A172 (cell line): Measurements from ENCODE around the gene OBSCN. TPM values are rescaled to one million over a fixed set of nuclear protein-coding genes. Genes with fewer than 3 reads are reported as not detected.

Source experiments
- DNase-seq: peaks from one replicate; pipeline ENCODE4 v3.0.0-alpha.2; 2015; ENCODE audit warnings: low spot score
- total RNA-seq: library from RNA; depleted of rRNA; stranded (reverse); fragments of >200 nt; shearing (Covaris generic); gene quantifications from 2 replicates; pipeline ENCODE4 v1.2.3, GENCODE V29; 2014

The OBSCN gene
- total RNA-seq, 1 experiment from 2014 or later, result 9.9 TPM

DNA sequence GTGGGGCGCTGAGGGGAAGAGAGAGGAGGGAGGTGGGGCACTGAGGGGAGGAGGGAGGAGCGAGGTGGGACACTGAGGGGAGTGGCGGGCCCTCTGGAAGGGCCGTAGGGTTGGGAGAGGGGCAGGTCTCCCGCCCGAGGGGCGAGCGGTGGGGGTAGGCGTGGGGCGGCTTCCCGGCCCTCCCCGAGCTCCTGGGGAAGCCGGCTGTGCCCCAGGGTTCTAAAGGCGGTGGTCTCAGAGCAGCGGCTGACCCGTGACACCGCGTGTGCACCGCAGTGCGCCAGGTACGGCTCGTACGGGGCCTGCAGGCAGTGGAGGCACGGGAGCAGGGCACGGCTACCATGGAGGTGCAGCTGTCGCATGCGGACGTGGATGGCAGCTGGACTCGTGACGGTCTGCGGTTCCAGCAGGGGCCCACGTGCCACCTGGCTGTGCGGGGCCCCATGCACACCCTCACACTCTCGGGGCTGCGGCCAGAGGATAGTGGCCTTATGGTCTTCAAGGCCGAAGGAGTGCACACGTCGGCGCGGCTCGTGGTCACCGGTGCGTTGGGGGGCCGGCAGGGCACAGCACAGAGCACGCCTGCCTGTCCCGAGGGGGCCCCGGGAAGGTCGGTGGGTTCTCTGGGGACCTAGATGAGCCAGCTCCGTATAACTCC, 68.5 kb downstream of the OBSCN start:
- DNase-seq, result no peak

DNA sequence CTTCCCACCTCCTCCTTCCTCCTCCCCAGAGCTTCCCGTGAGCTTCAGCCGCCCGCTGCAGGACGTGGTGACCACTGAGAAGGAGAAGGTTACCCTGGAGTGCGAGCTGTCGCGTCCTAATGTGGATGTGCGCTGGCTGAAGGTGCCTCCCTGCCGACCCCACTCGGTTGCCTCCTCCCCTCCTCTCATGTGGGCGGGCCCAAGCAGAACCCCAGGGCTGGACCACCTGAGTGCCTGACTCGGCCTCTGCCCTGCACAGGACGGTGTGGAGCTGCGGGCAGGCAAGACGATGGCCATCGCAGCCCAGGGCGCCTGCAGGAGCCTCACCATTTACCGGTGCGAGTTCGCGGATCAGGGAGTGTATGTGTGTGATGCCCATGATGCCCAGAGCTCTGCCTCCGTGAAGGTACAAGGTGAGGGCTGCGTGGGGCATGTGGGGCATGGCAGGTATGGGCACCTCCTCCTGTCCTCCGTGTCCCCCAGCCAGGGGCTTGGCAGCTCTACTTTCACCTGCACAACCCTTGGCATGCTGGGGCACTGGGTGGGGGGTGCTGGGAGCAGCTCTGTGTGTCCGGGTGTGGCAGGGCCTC, 69.2 kb downstream of the OBSCN start:
- no peak for DNase-seq

DNA sequence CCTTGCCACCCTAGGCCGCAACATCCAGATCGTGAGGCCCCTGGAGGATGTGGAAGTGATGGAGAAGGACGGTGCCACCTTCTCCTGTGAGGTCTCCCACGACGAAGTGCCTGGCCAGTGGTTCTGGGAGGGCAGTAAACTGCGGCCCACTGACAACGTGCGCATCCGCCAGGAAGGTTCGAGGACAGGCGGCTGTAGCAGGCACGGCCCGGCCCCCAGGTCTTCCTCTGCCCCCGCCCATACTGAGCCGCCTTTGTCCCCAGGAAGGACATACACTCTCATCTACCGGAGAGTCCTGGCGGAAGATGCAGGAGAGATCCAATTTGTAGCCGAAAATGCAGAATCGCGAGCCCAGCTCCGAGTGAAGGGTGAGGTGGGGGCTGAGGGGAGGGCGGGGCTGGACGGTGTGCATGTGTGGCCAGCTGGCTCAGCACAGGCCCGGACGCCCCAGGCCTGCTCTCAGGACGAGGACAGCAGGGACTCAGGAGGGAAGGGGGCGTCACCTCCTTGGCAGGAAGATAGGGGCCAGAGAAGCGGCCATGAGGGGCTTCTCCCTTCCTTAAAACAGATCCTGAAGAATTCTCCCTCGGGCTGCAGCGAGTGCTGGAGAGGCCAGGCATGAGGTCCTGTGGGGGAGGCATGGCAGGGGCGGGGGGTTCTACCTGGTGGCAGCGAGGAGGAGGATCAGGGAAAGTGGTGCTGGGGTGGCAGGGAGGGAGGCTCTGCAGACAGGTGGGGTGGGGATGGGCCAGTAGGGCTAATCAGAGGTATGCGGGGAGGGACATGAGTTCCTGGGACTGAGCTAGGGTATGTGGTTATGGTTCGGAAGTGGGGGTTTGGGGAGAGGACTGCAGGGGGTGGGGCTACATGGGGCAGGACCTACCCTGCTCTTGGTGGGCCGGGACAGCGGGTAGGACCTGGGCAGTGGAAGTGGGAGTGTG, 69.9 kb downstream of the OBSCN start:
- no peak for DNase-seq

DNA sequence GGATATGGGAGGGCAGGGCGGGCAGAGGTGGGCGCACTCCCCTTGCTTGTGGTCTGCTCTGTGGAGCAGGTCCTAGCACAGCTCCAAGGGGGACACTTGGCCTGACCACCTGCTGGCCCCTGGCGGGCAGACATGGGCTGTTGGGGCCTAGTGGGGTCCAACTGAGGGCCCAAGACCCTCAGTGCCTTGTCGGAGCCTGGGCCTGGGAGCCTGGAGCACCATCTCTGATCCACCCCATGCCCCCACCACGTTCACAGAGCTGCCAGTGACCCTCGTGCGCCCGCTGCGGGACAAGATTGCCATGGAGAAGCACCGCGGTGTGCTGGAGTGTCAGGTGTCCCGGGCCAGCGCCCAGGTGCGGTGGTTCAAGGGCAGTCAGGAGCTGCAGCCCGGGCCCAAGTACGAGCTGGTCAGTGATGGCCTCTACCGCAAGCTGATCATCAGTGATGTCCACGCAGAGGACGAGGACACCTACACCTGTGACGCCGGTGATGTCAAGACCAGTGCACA, 70.6 kb downstream of the OBSCN start:
- no peak for DNase-seq

DNA sequence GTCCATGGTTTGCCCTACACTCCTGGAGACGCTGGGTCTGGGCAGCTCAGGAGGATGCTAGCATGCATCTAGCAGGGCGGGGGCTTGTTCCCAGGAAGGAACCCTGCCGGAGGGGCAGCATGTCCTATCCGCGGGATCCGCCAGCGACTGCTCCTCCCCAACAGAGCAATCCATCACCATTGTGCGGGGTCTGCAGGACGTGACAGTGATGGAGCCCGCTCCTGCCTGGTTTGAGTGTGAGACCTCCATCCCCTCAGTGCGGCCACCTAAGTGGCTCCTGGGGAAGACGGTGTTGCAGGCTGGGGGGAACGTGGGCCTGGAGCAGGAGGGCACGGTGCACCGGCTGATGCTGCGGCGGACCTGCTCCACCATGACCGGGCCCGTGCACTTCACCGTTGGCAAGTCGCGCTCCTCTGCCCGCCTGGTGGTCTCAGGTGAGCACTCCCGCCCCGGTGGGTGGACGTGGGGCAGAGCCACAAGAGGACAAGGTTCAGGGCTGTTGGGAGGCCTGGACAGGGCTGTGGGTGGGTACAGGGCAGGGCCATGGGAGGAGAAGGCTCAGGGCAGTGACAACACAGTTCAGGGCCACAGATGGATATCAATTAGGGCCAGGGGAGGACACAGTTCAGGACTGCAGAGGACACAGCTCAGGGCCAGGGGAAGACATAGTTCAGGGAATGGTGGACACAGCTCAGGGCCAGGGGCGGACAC, 71.3 kb downstream of the OBSCN start:
- DNase-seq, result no peak

DNA sequence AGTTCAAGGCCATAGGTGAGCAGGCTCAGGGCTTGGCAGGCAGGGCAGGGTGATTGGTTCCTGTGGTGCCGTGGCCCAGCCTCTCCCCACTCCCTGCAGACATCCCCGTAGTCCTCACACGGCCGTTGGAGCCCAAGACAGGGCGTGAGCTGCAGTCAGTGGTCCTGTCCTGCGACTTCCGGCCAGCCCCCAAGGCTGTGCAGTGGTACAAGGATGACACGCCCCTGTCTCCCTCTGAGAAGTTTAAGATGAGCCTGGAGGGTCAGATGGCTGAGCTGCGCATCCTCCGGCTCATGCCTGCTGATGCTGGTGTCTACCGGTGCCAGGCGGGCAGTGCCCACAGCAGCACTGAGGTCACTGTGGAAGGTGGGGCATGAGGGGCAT, 71.9 kb downstream of the OBSCN start:
- DNase-seq, result no peak

DNA sequence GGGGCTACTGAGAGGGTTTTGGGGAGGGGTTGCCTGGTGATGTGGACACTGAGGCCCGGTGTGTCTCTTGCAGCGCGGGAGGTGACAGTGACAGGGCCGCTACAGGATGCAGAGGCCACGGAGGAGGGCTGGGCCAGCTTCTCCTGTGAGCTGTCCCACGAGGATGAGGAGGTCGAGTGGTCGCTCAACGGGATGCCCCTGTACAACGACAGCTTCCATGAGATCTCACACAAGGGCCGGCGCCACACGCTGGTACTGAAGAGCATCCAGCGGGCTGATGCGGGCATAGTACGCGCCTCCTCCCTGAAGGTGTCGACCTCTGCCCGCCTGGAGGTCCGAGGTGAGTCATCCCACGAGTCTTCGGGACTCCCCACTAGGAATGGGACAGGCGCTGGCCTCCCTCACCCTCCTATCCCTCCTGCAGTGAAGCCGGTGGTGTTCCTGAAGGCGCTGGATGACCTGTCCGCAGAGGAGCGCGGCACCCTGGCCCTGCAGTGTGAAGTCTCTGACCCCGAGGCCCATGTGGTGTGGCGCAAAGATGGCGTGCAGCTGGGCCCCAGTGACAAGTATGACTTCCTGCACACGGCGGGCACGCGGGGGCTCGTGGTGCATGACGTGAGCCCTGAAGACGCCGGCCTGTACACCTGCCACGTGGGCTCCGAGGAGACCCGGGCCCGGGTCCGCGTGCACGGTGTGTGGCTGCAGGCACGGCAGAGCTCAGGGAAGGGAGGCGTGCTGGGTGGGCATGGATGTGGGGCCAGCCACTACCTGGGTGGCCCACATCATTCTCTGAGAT, 72.5 kb downstream of the OBSCN start:
- no peak for DNase-seq

DNA sequence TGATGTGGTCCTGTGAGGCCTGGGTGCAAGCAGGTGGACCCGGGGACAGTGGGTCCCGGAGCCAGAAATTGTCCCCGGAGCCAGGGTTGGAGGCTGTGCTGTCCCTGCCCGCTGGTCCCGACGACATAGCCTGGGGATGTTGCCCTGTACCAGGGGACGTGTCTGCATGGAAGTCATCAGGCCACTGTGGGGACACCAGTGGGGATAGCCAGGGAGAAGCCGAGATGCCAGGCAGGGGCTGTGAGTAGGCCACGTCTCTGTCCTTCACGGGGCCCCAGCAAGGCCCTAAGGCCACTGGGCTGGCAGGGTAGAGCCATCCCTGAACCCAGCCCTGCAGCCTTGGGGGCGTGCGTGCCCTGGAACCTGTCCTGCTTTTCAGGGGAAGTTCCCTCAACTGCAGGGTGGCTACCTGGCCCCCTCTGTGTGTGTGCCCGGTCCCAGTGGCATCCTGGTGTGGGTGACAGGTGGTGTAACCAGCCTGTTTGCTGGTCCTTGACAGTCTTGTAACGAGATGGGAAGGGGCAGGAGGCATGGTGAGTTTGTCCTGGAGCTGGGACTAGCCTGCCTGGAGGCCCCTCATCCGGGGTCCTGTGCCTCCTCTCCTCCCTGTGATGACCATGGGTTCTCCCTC, 73.2 kb downstream of the OBSCN start:
- no peak for DNase-seq

DNA sequence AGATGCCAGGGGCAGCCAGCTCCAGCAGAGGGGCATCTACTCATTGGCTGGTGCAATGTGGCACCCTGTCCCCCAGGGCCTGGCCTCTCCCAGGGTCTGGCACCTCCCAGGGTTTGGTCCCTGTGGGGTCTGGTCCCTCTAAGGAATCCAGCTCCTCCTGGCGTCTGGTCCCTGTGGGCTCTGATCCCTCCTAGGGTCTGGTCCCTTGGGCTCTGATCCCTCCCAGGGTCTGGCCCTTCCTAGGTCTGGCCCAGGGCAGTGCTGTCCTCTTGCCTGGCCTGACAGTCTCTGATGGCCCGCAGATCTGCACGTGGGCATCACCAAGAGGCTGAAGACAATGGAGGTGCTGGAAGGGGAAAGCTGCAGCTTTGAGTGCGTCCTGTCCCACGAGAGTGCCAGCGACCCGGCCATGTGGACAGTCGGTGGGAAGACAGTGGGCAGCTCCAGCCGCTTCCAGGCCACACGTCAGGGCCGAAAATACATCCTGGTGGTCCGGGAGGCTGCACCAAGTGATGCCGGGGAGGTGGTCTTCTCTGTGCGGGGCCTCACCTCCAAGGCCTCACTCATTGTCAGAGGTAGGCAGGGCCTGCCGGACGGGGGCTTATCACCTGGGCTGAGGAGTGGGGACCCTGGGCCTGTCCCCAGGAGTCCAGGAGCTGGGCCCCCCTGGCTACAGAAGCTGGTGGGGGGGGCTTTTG, 73.9 kb downstream of the OBSCN start:
- no peak for DNase-seq

DNA sequence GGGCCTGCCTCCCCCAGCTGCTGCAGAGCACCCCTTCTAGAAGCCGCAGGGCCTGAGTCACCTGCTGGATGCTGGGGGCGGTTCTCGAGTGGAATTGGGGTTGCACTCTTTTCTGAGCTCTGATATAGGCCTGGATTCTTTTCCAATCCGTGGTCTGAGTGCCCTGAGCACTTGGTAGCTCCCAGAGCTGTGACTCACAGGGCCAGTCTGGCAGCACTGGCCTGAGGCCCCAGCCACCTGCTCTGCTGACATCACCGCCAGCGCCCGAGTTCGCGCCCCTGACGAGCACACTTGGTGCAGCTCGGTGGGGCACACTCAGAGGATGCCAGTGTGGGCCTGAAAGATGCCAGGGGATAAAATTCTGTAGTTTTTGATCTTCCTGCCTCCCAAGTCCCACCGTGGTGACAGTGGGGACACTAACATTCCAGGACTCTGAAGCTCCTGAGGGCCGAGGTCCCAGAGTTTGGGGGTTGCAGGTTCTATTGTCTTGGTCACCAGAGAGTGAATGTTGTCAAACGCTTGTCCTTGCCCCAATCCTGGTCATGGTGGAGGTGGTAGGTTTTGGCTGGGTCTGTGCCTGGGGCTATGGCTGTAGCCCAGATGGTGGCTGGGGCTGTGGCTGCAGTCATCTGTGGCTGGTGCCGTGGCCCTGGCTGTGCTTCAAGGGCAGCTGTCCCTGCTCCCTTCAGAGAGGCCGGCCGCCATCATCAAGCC, 74.6 kb downstream of the OBSCN start:
- peak; percentile 80 for DNase-seq

DNA sequence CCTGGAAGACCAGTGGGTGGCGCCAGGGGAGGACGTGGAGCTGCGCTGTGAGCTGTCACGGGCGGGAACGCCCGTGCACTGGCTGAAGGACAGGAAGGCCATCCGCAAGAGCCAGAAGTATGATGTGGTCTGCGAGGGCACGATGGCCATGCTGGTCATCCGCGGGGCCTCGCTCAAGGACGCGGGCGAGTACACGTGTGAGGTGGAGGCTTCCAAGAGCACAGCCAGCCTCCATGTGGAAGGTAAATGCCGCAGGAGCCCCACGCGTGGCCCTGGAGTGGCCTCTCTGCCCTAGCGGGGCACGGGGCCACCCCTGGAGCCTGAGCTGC, 75.2 kb downstream of the OBSCN start:
- DNase-seq, result no peak

DNA sequence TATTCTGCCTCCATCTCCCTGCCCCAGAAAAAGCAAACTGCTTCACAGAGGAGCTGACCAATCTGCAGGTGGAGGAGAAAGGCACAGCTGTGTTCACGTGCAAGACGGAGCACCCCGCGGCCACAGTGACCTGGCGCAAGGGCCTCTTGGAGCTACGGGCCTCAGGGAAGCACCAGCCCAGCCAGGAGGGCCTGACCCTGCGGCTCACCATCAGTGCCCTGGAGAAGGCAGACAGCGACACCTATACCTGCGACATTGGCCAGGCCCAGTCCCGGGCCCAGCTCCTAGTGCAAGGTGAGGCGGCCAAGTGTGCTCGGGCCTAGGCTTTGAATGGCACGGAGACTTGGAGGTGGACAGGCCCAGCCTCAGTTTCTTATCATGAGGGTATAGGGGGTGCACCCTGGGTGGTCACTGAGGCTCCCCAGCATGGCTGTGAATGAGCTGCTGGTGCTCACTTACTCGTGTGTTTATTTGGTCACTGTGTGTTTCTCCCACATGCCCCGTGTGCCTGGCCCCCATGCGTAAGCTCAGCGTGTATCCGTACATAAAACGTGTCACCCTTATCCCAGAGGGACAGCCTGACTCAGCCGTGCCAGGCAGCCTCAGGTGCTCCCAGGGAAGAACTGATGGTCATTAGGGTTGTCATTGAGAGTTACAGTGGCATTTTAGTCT, 75.8 kb downstream of the OBSCN start:
- DNase-seq, result no peak

DNA sequence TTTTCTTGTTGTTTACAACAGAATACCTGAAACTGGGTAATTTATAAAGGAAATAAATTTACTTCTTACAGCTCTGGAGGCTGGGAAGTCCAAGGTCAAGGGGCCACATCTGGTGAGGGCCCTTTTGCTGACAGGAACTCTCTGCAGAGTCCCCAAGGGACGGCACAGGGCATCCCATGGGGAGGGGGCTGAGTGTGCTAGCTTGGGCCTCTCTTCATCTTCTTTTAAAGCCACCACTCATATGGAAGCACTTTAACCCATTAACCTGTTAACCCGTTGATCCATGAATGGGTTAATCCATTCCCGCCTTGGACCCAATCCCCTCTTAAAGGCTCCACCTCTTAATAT, 76.3 kb downstream of the OBSCN start:
- DNase-seq, result no peak

DNA sequence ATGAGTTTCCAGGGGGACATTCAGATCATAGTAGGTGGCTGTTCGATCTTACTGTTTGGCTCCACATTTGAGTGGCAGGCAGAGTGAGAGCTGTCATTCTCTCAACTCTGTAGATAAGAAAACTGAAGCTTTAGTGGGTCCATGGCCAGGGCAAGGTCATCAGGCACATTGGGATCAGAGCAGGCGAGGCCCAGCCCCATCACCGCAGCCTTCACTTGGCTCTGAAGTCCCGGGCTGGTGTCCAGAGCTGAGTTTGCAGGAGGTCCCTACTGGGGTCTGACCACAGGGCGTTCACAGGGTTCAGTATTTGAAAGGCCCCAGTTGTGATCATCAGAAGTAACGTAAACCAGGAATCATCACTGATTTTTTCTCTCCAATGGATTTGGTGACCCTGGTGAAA, 76.7 kb downstream of the OBSCN start:
- DNase-seq, result no peak

DNA sequence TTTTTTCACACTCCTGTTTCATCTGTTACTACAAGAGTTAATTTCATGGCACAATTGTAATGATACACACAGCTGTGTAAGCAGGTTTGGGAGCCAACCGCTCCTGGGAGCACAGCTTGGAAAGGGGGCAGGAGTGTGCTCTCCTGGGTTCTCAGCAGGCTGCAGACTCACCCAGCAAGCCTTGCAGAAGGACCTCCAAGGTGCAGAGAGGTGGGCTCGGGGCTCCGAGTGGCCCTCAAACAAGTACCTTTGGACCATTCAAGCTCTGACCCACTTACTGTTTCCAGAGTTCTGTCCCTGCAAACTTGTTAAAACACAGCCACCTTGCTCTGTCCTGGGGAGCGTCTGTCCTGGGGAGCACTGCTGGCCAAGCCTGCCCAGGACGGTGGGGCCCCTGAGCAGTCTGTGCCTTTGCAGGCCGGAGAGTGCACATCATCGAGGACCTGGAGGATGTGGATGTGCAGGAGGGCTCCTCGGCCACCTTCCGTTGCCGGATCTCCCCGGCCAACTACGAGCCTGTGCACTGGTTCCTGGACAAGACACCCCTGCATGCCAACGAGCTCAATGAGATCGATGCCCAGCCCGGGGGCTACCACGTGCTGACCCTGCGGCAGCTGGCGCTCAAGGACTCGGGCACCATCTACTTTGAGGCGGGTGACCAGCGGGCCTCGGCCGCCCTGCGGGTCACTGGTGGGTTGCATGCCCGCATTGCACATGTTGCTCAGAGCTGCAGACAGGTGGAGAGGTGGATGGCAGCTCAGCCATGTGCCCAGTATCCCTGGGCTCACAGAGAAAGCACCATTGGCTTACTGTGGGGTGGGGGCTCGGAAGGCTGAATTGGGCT, 78.0 kb downstream of the OBSCN start:
- no peak for DNase-seq

DNA sequence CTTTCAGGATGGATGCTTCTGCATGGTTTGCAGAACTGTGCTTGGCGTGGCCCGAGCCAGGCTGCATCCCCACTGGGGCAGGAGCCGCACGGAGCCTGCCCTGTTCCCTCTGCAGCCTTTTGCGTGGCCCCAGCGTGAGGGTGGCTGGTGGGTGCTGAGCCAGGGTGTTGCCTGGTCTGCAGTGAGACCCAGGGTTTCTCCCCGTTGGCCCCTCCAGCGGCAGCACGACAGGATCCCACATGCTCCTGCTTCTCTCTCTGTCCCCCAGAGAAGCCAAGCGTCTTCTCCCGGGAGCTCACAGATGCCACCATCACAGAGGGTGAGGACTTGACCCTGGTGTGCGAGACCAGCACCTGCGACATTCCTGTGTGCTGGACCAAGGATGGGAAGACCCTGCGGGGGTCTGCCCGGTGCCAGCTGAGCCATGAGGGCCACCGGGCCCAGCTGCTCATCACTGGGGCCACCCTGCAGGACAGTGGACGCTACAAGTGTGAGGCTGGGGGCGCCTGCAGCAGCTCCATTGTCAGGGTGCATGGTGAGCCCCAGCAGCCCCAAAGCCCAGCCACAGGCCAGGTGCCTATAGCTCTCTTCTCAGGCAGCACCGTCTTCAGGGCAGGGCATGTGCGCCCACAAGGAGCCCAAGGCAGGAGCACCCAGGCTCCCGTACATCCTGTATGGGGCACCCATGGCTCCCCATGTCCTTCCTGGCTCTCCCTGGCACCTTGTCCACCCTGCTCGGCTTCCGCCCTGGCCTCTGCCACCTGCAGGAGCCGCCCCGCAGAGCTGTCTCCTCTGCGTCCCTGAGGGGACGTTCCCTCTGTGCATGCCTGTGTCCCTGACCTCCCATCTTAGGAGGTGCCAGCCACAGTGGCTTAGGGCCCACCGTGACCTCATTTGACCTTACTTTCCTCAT, 78.9 kb downstream of the OBSCN start:
- DNase-seq, result no peak
